MCF 10A (cell line): ENCODE measurements around the gene MORF4L1. TPM values are rescaled to one million over a fixed set of nuclear protein-coding genes. Genes with fewer than 3 reads are reported as not detected.

Experiments
- BruUV-seq: library from RNA; stranded (reverse); fragments of 400-500 nt; replicated peaks from 2 replicates; lab custom pipeline; 2021; lab: Mats Ljungman, UMichigan
- CTCF ChIA-PET: fragments of 300-600 bp; sonication (Branson Sonifier 250); formaldehyde crosslinking; extraction: SDS; loops from one replicate; lab custom pipeline; 2021; ENCODE audit warnings: antibody characterized with exemption, inconsistent platforms; lab: Yijun Ruan, JAX
- POLR2A ChIA-PET: fragments of 300-600, 350-650 bp; sonication (Branson Sonifier 250); formaldehyde crosslinking; extraction: SDS; loops from one replicate; lab custom pipeline; 2020; ENCODE audit warnings: antibody characterized with exemption, inconsistent platforms; lab: Yijun Ruan, JAX
- DNase-seq: peaks from one replicate; pipeline ENCODE4 v3.0.0-alpha.2; 2018; ENCODE audit not compliant: unreplicated experiment
- H3K27ac Mint-ChIP-seq: one replicate; pipeline ENCODE4 v1.8.0; 2022; ENCODE audit warnings: mild to moderate bottlenecking, low read depth, mixed read lengths; ENCODE audit not compliant: unreplicated experiment
- H3K27me3 Mint-ChIP-seq: one replicate; pipeline ENCODE4 v1.8.0; 2022; ENCODE audit warnings: mixed read lengths; ENCODE audit not compliant: insufficient read depth, unreplicated experiment
- H3K36me3 Mint-ChIP-seq: one replicate; pipeline ENCODE4 v1.8.0; 2022; ENCODE audit warnings: mild to moderate bottlenecking, moderate library complexity, mixed read lengths; ENCODE audit not compliant: insufficient read depth, unreplicated experiment
- H3K4me1 Mint-ChIP-seq: one replicate; pipeline ENCODE4 v1.8.0; 2022; ENCODE audit warnings: mixed read lengths; ENCODE audit not compliant: insufficient read depth, unreplicated experiment
- H3K4me3 Mint-ChIP-seq: one replicate; pipeline ENCODE4 v1.8.0; 2022; ENCODE audit warnings: mild to moderate bottlenecking, moderate library complexity, mixed read lengths; ENCODE audit not compliant: unreplicated experiment
- H3K9me3 Mint-ChIP-seq: one replicate; pipeline ENCODE4 v1.8.0; 2022; ENCODE audit warnings: mixed read lengths; ENCODE audit not compliant: unreplicated experiment
- intact Hi-C: fragments of 100-400 bp; cut with micrococcal nuclease; formaldehyde crosslinking; loops from 2 replicates; pipeline ENCODE4 v1.14.1; 2022
- total RNA-seq: library from RNA; stranded (reverse); gene quantifications from 2 replicates; pipeline ENCODE4 v1.2.3, GENCODE V29; 2022
- TF ChIP-seq, protein P1 (sequence below): fragments of 200-600 bp; IDR thresholded peaks from one replicate; pipeline ENCODE4 v1.8.0; 2022; ENCODE audit warnings: antibody characterized with exemption, mild to moderate bottlenecking; ENCODE audit not compliant: unreplicated experiment

Gene MORF4L1
- total RNA-seq, 1 experiment from 2014 or later: 264 TPM

- intact Hi-C loops: loop anchor here (5.0 kb wide), 1 partner anchor 43 kb away; no protein-coding TSS in a partner anchor
- peaks cover 19% of the 10 kb centered on the region for H3K36me3 Mint-ChIP-seq
- H3K9me3 Mint-ChIP-seq: no peaks in the 10 kb centered on the region
- ChIA-PET CTCF (interaction anchor here (0.8 kb wide), 1 partner anchor 45 kb away, joined by 3 read pairs; no protein-coding TSS in a partner anchor), POLR2A (no interaction called here)
- no peak for DNase-seq
- H3K4me3 Mint-ChIP-seq: no peak overlapping the region
- no peak overlapping the region for H3K27ac Mint-ChIP-seq
- no TSS peak for BruUV-seq
- TF ChIP-seq, protein P1, sequence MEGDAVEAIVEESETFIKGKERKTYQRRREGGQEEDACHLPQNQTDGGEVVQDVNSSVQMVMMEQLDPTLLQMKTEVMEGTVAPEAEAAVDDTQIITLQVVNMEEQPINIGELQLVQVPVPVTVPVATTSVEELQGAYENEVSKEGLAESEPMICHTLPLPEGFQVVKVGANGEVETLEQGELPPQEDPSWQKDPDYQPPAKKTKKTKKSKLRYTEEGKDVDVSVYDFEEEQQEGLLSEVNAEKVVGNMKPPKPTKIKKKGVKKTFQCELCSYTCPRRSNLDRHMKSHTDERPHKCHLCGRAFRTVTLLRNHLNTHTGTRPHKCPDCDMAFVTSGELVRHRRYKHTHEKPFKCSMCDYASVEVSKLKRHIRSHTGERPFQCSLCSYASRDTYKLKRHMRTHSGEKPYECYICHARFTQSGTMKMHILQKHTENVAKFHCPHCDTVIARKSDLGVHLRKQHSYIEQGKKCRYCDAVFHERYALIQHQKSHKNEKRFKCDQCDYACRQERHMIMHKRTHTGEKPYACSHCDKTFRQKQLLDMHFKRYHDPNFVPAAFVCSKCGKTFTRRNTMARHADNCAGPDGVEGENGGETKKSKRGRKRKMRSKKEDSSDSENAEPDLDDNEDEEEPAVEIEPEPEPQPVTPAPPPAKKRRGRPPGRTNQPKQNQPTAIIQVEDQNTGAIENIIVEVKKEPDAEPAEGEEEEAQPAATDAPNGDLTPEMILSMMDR: no peak
- H3K27me3 Mint-ChIP-seq: no peaks in the 10 kb centered on the region
- peaks cover 11% of the 10 kb centered on the region for H3K4me1 Mint-ChIP-seq
Measured at GRCh38 chr15:78933823-78934654, 61.3 kb downstream of the MORF4L1 start.

DNA sequence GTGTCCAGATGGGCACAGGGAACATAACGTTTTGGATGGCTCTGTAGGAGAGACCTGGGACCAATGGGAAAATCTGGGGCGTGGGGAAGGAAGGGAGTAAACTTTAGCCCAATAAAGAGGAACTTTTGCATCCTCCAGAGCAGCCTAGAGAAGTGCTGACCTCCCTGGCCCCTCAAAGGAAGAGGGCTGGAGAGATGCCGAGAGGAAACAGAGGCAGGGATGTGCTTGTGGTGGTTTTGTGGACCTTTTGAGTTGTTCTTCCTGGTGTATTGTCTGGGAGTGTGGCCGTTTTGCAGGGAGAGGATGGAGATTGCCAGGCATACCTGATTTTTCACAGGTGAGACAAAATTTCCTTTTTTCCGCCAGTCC is 61.9 kb downstream of the MORF4L1 start:
- H3K27ac Mint-ChIP-seq: no peak overlapping the region
- POLR2A ChIA-PET: interaction anchor here (0.7 kb wide), 1 partner anchor 30 kb away, joined by 3 read pairs; no protein-coding TSS in a partner anchor
- no peaks in the 10 kb centered on the region for H3K27me3 Mint-ChIP-seq
- intact Hi-C loops: loop anchor here (5.0 kb wide), 1 partner anchor 43 kb away; no protein-coding TSS in a partner anchor
- TF ChIP-seq, protein P1: no peak
- CTCF ChIA-PET: no interaction called here
- H3K4me1 Mint-ChIP-seq: peaks cover 11% of the 10 kb centered on the region
- DNase-seq: no peak
- H3K4me3 Mint-ChIP-seq: no peak overlapping the region
- H3K36me3 Mint-ChIP-seq: peaks cover 19% of the 10 kb centered on the region
- no TSS peak for BruUV-seq
- no peaks in the 10 kb centered on the region for H3K9me3 Mint-ChIP-seq

DNA sequence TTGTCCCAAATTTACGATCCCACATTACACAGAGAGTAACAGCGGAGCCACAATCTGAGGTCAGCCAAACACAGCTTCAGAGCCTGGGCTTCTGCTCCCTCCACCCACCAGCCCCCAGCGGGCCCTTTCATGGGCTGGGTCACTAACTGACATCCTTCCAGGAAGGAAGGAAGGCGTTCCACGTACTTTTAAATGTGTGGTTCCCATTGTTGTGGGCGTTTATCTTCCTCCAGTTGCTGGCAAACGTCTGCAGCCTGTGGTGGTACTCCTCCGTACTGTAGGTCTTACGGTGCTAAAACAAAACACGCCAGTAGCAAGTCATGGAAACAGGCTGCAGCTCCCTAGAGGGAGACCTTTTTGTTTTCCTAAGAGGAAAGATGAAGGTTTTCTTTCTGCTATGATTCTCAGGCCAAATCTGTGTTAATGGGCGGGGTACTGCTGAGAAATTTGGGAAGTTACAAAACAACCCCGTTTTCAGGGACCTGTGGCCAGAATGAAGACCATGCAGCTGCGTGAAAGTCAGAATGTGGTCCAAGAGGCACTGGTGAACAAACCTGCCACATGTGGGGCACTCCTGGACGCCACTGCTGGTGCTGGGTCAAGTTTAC is 64.5 kb downstream of the MORF4L1 start:
- Mint-ChIP-seq H3K27ac (no peak overlapping the region), H3K27me3 (no peaks in the 10 kb centered on the region), H3K36me3 (peaks cover 14% of the 10 kb centered on the region), H3K4me1 (no peaks in the 10 kb centered on the region), H3K4me3 (no peak overlapping the region), H3K9me3 (no peaks in the 10 kb centered on the region)
- ChIA-PET POLR2A (no interaction called here), CTCF (no interaction called here)
- DNase-seq: no peak
- TF ChIP-seq, protein P1: no peak
- no TSS peak for BruUV-seq
- intact Hi-C loops: no loop called here
